ENCODE measurements around the gene ZNF8.
"Not testable (repeated sequence)": the region's sequence is repeated elsewhere in the genome, so short reads cannot be mapped to it uniquely, and the experiment has no call there.

ZNF8 gene

GRCh38 chr19:58278541-58279041, at the start of gene ZNF8:
ZNF8 (plus strand) TSS chr19:58278955; CDS start chr19:58279082, 127 bp downstream.
- DNase-seq, result peak; percentile 99

GRCh38 chr19:58229255-58229639, 49.5 kb upstream of the ZNF8 start:
- no peak for DNase-seq

GRCh38 chr19:58237324-58237723, 41.4 kb upstream of the ZNF8 start:
- DNase-seq, result no peak

GRCh38 chr19:58243351-58243750, 35.4 kb upstream of the ZNF8 start:
- DNase-seq, result no peak

- no peak for DNase-seq
Observed at GRCh38 chr19:58248886-58249285, 29.9 kb upstream of the ZNF8 start.

GRCh38 chr19:58252102-58252685, 26.6 kb upstream of the ZNF8 start:
- DNase-seq, result no peak

GRCh38 chr19:58258259-58258658, 20.5 kb upstream of the ZNF8 start:
- not testable (repeated sequence) for DNase-seq

- no peak for DNase-seq
Observed at GRCh38 chr19:58261600-58261967, 17.2 kb upstream of the ZNF8 start.

GRCh38 chr19:58261968-58262921, 16.5 kb upstream of the ZNF8 start:
- no peak for DNase-seq

- no peak for DNase-seq
Observed at GRCh38 chr19:58262922-58263296, 15.8 kb upstream of the ZNF8 start.

- no peak for DNase-seq
Observed at GRCh38 chr19:58265100-58265499, 13.7 kb upstream of the ZNF8 start.

- DNase-seq, result no peak
Observed at GRCh38 chr19:58268344-58268743, 10.4 kb upstream of the ZNF8 start.

GRCh38 chr19:58274771-58275201, 4.0 kb upstream of the ZNF8 start:
- no peak for DNase-seq

GRCh38 chr19:58275564-58275963, 3.2 kb upstream of the ZNF8 start:
- DNase-seq, result no peak

GRCh38 chr19:58277197-58277596, 1.6 kb upstream of the ZNF8 start:
- DNase-seq, result no peak

- no peak for DNase-seq
Observed at GRCh38 chr19:58277748-58278540, 811 bp upstream of the ZNF8 start.

- peak; percentile 25 for DNase-seq
Observed at GRCh38 chr19:58279042-58279924, 528 bp downstream of the ZNF8 start.

GRCh38 chr19:58279925-58280316, 1.2 kb downstream of the ZNF8 start:
- DNase-seq, result no peak

- DNase-seq, result no peak
Observed at GRCh38 chr19:58284199-58284598, 5.4 kb downstream of the ZNF8 start.

- DNase-seq, result no peak
Observed at GRCh38 chr19:58291943-58292342, 13.2 kb downstream of the ZNF8 start.

GRCh38 chr19:58294743-58295374, 16.1 kb downstream of the ZNF8 start:
- DNase-seq, result no peak

- DNase-seq, result no peak
Observed at GRCh38 chr19:58296104-58296503, 17.3 kb downstream of the ZNF8 start.

Measured in activated gamma-delta T cell treated with Interleukin-2 at 50 U/mL for 16 hours (primary cell).